NCI-H748 (cell line): Measurements from ENCODE around the gene ROR1.
"Not testable (repeated sequence)": the region's sequence is repeated elsewhere in the genome, so short reads cannot be mapped to it uniquely, and the experiment has no call there.

Experiments
- DNase-seq: peaks from one replicate; lab custom pipeline; 2025; ENCODE audit not compliant: unreplicated experiment; lab: John Stamatoyannopoulos, UW

The ROR1 gene

DNA sequence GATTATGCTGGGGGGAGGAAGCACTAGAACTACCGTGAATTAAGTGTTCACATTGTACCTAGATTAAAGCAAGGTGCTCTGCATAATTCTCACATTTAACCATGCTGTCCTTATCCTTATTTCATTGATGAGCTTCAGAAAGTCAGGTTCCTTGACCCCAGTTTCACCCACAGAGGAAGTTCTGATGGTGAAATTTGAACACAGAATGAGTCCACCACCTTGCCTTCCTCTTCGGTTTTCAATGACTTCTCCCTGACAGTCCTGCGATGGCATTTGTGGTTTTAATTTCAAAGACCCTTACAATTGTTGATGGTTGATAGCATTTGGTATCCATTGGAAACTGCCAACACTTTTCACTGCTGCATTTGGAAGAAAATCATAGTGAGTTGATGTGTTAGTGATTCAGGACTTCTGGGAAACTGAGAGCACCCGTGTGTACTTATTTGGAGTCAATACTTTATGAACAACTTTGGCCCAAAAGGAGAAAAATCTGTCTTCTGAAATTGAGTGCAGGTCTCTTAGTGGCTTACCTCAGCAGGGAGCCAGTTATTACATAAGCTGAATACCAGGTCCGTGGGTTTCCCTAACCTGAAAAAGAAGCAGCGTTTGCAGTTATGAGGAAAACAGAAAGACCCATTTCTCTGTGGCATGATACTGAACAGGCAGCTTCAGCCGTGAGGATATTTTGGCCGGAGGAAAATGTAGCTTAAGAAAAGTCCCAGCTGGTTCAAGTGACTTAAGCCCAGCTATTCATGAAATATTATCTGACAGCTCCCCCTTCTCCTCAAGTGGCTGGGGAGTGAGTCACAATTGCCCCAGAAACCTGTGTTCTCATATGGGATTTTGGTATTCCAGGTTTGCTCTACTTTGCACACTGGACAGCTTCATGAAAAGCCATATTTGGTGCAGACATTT, 47.5 kb downstream of the ROR1 start:
- DNase-seq: no peak

DNA sequence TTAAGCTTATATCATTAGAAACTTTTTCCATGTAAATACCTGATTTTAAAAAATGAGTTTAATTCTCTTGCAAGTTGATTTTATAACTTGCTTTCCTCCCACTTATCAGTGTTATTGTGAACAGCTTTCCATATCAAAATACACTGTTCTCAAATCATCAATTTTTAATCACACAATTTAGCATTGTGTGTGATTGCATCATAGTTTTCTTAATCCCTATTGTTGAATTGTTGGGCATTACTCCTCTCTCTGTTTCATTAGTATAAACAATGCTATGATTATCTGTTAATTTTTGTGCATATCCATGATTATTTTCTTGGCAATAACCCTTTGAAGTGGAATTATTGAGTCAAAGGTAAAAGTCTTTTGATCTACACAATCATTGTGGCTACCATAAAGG, 48.7 kb downstream of the ROR1 start:
- DNase-seq: no peak

DNA sequence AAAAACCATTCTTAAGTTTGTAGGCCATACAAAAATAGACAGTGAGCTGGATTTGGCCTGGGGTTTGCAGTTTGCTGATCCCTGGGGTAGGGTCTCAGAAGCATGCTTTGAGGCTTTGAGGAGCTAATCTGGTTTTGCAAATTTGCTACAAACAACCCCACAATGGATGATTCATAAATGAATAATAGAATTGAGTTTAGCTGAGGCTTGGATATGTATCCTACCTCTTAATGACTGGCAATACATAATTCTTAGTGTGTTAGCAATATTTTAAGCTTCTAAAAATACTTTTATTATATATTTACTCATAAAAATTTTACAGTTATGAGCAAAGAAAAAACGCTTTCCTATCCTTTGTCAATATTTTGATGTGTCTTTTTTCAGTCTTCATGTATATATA, 50.6 kb downstream of the ROR1 start:
- DNase-seq: no peak

DNA sequence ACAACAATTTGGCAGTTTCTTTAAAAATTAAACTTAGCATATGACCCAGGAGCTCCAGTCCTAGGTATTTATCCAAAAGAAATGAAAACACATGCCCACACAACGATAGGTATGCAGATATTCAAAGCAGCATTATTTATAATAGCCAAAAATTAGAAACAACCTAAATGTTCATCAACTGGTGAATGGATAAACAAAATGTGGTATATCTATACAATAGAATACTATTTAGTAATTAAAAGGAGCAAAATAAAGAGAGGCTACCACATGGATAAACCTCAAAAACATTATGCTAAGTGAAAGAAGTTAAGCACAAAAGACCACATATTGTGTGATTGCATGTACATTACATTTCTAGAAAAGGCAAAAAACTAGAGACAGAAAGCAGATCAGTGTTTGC, 51.3 kb downstream of the ROR1 start:
- no peak for DNase-seq

GRCh38 chr1:63826246-63826861, 52.5 kb downstream of the ROR1 start:
- DNase-seq: not testable (repeated sequence)

GRCh38 chr1:63827411-63828321, 53.8 kb downstream of the ROR1 start:
- DNase-seq: no peak

GRCh38 chr1:63828322-63829044, 54.7 kb downstream of the ROR1 start:
- no peak for DNase-seq

- DNase-seq: no peak
Measured at GRCh38 chr1:63829349-63830327, 55.8 kb downstream of the ROR1 start.

GRCh38 chr1:63831409-63831808, 57.6 kb downstream of the ROR1 start:
- no peak for DNase-seq

- DNase-seq: no peak
Measured at GRCh38 chr1:63833363-63834119, 59.7 kb downstream of the ROR1 start.

DNA sequence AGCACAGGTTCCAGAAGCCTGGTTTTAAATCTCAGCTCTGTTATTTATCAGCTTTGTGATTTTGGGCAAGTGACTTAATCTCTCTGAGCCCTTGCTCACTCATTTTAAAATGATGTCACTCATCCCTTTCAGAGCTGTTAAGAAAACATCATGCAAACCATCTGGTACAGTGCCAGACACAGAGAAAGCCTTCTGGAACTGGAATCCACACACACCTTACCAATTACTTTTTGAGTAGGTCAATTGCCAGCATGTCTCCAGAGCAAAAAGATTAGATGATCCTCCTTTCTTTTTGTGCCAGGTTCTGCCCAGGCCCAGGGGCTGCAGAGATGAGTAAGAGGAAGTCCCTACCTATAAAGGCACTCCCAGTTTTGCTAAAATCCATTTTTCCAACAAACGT, 61.3 kb downstream of the ROR1 start:
- DNase-seq: no peak

DNA sequence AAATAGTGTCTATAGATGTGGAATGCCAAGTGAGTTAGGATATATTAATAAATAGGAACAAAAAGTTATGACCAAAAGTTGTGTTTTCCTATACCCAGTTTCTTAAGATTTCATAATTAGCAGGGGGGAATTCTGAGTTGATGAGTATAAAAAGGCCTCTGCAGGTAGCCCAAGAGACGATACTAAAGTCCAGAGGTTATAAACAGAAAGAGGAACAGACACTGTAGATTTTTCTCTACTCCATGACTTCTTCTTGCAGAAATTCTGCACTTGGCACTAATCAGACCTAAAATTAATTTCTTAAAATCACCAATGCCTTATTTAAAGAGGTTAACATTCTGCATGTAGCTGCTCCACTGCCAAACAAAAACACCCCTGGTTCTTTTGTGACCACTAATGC, 62.6 kb downstream of the ROR1 start:
- DNase-seq: no peak

DNA sequence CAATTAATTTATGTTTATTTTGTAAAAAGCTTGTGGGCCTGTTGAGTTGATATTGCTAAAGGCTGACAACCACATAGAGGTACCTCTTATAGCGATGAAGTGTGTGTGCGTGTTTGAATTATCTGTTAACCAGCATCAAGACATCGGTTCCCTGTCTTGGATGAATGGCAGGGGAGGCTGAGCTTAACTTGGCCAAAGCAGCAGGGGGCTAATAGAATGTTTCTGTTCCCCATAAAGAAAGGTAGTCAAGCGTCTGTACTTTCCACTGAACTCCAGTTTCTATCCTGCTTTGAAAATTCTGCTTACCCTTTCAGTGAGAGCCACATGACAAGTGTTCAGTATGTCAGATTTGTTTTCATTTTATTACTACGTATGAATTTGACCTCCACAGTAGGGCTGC, 63.0 kb downstream of the ROR1 start:
- no peak for DNase-seq

DNA sequence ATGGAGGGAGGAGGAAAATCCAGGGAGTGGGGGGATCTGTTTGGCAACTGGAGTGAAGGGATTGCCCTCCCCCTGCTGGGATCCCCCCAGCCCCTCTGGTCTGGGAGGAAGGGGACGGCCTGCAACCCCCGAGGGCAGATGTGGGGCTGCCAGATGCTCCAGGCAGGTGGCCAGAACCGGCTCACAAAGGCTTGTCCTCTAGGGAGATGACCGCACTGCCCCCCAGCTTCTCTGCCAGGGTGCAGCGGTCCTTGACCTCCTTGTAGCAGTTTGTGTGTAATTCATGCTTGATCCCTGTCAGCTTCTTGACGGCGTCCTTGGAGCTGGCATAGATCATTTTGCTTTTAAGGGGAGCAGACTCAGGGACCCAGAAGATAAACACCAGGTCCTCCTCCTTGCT, 69.2 kb downstream of the ROR1 start:
- DNase-seq: no peak

- no peak for DNase-seq
Measured at GRCh38 chr1:63843884-63844283, 70.1 kb downstream of the ROR1 start.

DNA sequence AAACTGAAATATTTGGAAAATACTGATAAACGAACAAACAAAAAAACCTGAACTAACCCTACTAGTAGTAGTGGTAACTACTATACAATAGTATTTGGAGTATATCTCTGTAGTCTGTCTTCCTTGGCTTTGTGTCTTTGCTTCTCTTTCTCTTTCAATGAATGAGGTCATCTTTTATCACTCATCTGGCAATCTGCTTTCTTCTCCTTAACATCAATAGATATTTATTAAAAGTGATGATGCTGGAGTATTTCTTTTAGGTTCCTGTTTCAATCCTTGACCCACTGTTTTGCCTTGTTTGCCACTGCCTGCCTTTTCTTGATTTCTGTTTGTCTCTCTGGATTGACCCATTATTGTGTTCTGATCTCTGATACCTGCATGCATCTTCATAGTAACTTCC, 71.5 kb downstream of the ROR1 start:
- DNase-seq: no peak

- DNase-seq: peak; percentile 35
Measured at GRCh38 chr1:63847308-63847910, 73.6 kb downstream of the ROR1 start.

- no peak for DNase-seq
Measured at GRCh38 chr1:63848733-63849132, 74.9 kb downstream of the ROR1 start.

DNA sequence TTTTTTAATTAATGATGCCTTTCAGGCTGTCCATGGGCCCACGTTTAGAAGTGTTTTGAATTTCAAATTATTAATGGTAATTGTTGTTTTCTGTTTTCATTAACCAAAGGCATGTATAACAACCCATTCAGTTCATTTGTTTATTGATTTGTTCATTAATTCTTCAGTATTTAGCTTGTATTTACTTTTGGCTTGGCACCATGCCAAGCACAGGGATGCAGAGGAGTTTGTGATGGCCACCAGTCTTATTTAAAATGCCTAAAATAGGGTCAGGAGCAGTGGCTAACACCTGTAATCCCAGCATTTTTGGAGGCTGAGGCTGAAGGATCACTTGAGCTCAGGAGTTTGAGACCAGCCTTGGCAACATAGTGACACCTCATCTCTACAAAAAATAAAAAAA, 75.3 kb downstream of the ROR1 start:
- peak; percentile 4 for DNase-seq
